HG02642 (cell line): ENCODE data around the gene C2CD2.

ENCODE experiments used
- ATAC-seq: cut with Tn5 transposase; IDR thresholded peaks from one replicate; pipeline ENCODE4 v1.9.1; 2021; ENCODE audit warnings: mild to moderate bottlenecking; ENCODE audit not compliant: unreplicated experiment, poor library complexity

Gene C2CD2

GRCh38 chr21:41894511-41894910 lies 59.3 kb downstream of the C2CD2 start:
- ATAC-seq = no peak

- no peak for ATAC-seq
Observed at GRCh38 chr21:41892726-41893125, 61.1 kb downstream of the C2CD2 start.

- ATAC-seq = no peak
Observed at GRCh38 chr21:41891132-41891531, 62.7 kb downstream of the C2CD2 start.

- no peak for ATAC-seq
Observed at GRCh38 chr21:41890355-41890754, 63.5 kb downstream of the C2CD2 start.

GRCh38 chr21:41888749-41889376 lies 65.0 kb downstream of the C2CD2 start:
- no peak for ATAC-seq

- no peak for ATAC-seq
Observed at GRCh38 chr21:41887667-41888066, 66.2 kb downstream of the C2CD2 start.

GRCh38 chr21:41886328-41886727 lies 67.5 kb downstream of the C2CD2 start:
- ATAC-seq = no peak

- ATAC-seq = no peak
Observed at GRCh38 chr21:41885341-41886024, 68.3 kb downstream of the C2CD2 start.

- ATAC-seq = no peak
Observed at GRCh38 chr21:41884501-41885030, 69.3 kb downstream of the C2CD2 start.

- ATAC-seq = no peak
Observed at GRCh38 chr21:41883582-41883981, 70.2 kb downstream of the C2CD2 start.

- ATAC-seq = no peak
Observed at GRCh38 chr21:41881051-41881450, 72.8 kb downstream of the C2CD2 start.

- ATAC-seq = no peak
Observed at GRCh38 chr21:41880153-41880552, 73.7 kb downstream of the C2CD2 start.

GRCh38 chr21:41879190-41879998 lies 74.4 kb downstream of the C2CD2 start, which contains the start of gene PRDM15:
Gene PRDM15 (minus strand): TSS chr21:41879344. CDS start chr21:41860363, 18,981 bp downstream.
- ATAC-seq = peak; percentile 75

- ATAC-seq = peak; percentile 47
Observed at GRCh38 chr21:41878831-41879189, 75.0 kb downstream of the C2CD2 start.

GRCh38 chr21:41877901-41878830 lies 75.7 kb downstream of the C2CD2 start:
- ATAC-seq = peak; percentile 30

GRCh38 chr21:41876928-41877652 lies 76.7 kb downstream of the C2CD2 start:
- ATAC-seq = no peak

GRCh38 chr21:41876396-41876795 lies 77.4 kb downstream of the C2CD2 start:
- ATAC-seq = no peak

- ATAC-seq = no peak
Observed at GRCh38 chr21:41875086-41875485, 78.7 kb downstream of the C2CD2 start.

- ATAC-seq = no peak
Observed at GRCh38 chr21:41874611-41875010, 79.2 kb downstream of the C2CD2 start.
